SU-DHL-6 (cell line): ENCODE results near the gene B4GALNT1.
"Not testable (repeated sequence)": the region's sequence is repeated elsewhere in the genome, so short reads cannot be mapped to it uniquely, and the experiment has no call there.

Source experiments
- H2AFZ ChIP-seq: fragments of 200-600 bp; sonication (generic); 2 replicates; pipeline ENCODE4 v1.6.1; 2014; ENCODE audit warnings: low read depth, mild to moderate bottlenecking, moderate library complexity, mixed read lengths, antibody characterized with exemption, low read length; ENCODE audit not compliant: severe bottlenecking
- H3F3A ChIP-seq: fragments of 200-600 bp; shearing (Covaris generic); 2 replicates; pipeline ENCODE4 v1.6.0; 2016; ENCODE audit warnings: antibody characterized with exemption, mild to moderate bottlenecking; ENCODE audit not compliant: insufficient read depth
- H3K27ac ChIP-seq: fragments of 200-600 bp; sonication (generic); 2 replicates; pipeline ENCODE4 v1.5.1; 2016; ENCODE audit warnings: low read depth, mild to moderate bottlenecking, low read length, moderate library complexity, mixed read lengths
- H3K27me3 ChIP-seq: fragments of 200-600 bp; sonication (generic), shearing (Covaris generic); 2 replicates; pipeline ENCODE4 v1.6.0; 2014; ENCODE audit warnings: mild to moderate bottlenecking, low read length
- H3K36me3 ChIP-seq: fragments of 200-600 bp; sonication (generic); 2 replicates; pipeline ENCODE4 v1.6.1; 2014; ENCODE audit warnings: mild to moderate bottlenecking, low read length, mixed read lengths
- H3K4me2 ChIP-seq: fragments of 300-600, 200-600 bp; shearing (Covaris generic), sonication (generic); 2 replicates; pipeline ENCODE4 v1.6.0; 2014; ENCODE audit warnings: low read length, low read depth, mild to moderate bottlenecking; ENCODE audit not compliant: poor library complexity, severe bottlenecking
- H3K4me3 ChIP-seq: fragments of 200-600 bp; sonication (generic); 2 replicates; pipeline ENCODE4 v1.5.1; 2014; ENCODE audit warnings: antibody characterized with exemption, low read length, mild to moderate bottlenecking, mixed read lengths; ENCODE audit not compliant: insufficient read depth, poor library complexity, severe bottlenecking
- H3K79me2 ChIP-seq: fragments of 200-600 bp; sonication (generic); 2 replicates; pipeline ENCODE4 v1.6.1; 2014; ENCODE audit warnings: mild to moderate bottlenecking, low read length, moderate library complexity; ENCODE audit not compliant: insufficient read depth
- H3K9ac ChIP-seq: fragments of 200-600 bp; sonication (generic); 2 replicates; pipeline ENCODE4 v1.7.0; 2014; ENCODE audit warnings: mild to moderate bottlenecking, low read length
- H3K9me2 ChIP-seq: fragments of 200-600 bp; sonication (generic); replicated peaks from 2 replicates; pipeline ENCODE4 v1.6.1; 2014; ENCODE audit warnings: low read length; ENCODE audit not compliant: insufficient read depth
- H3K9me3 ChIP-seq: fragments of 200-600 bp; sonication (generic); 2 replicates; pipeline ENCODE4 v1.6.1; 2014; ENCODE audit warnings: low read length, mixed read lengths; ENCODE audit not compliant: insufficient read depth
- H4K20me1 ChIP-seq: fragments of 200-600 bp; sonication (generic); 2 replicates; pipeline ENCODE4 v1.6.1; 2014; ENCODE audit warnings: low read depth, mild to moderate bottlenecking, antibody characterized with exemption, low read length, moderate library complexity, mixed read lengths
- CTCF ChIP-seq: fragments of 200-600 bp; sonication (generic); IDR thresholded peaks from one replicate; pipeline ENCODE4 v1.5.1; 2017; ENCODE audit warnings: antibody characterized with exemption, mild to moderate bottlenecking, low read length, moderate library complexity; ENCODE audit not compliant: insufficient read depth, poor library complexity, severe bottlenecking
- EZH2phosphoT487 ChIP-seq: fragments of 200-600 bp; sonication (generic), shearing (Covaris generic); conservative IDR thresholded peaks from 2 replicates; pipeline ENCODE4 v1.6.1; 2018; ENCODE audit warnings: mild to moderate bottlenecking, antibody characterized with exemption, low read length, moderate library complexity, mixed read lengths

B4GALNT1 gene

GRCh38 chr12:57661376-57661775, 28.4 kb upstream of the B4GALNT1 start:
- Histone ChIP-seq H3K9me2 (no peaks in the 10 kb centered on the region), H4K20me1 (no peaks in the 10 kb centered on the region), H3K9me3 (peaks cover 20% of the 10 kb centered on the region; the same call in 1 of the 2 replicates), H3K4me2 (no peak overlapping the region), H3K4me3 (no peak overlapping the region), H3K9ac (no peak overlapping the region), H3F3A (no peaks in the 10 kb centered on the region), H3K27ac (no peak overlapping the region), H2AFZ (no peak overlapping the region), H3K79me2 (no peaks in the 10 kb centered on the region), H3K27me3 (no peaks in the 10 kb centered on the region), H3K36me3 (peaks cover 5% of the 10 kb centered on the region; the same call in 1 of the 2 replicates)
- no peak for TF ChIP-seq CTCF
- no peak for TF ChIP-seq EZH2phosphoT487

GRCh38 chr12:57658890-57659289, 25.9 kb upstream of the B4GALNT1 start:
- no peaks in the 10 kb centered on the region for H3K9me2 ChIP-seq
- no peak overlapping the region for H3K27ac ChIP-seq
- H3K36me3 ChIP-seq = peaks cover 5% of the 10 kb centered on the region; the same call in 1 of the 2 replicates
- no peaks in the 10 kb centered on the region for H3K79me2 ChIP-seq
- H3K9ac ChIP-seq = no peak overlapping the region
- H2AFZ ChIP-seq = no peak overlapping the region
- no peaks in the 10 kb centered on the region for H4K20me1 ChIP-seq
- no peaks in the 10 kb centered on the region for H3F3A ChIP-seq
- no peak for TF ChIP-seq EZH2phosphoT487
- no peak for TF ChIP-seq CTCF
- H3K9me3 ChIP-seq = peaks cover 20% of the 10 kb centered on the region; the same call in 1 of the 2 replicates
- no peaks in the 10 kb centered on the region for H3K27me3 ChIP-seq
- H3K4me2 ChIP-seq = no peak overlapping the region
- H3K4me3 ChIP-seq = no peak overlapping the region

- no peak overlapping the region for H3K27ac ChIP-seq
- H3K9me3 ChIP-seq = peaks cover 20% of the 10 kb centered on the region; the same call in 1 of the 2 replicates
These were observed 24.7 kb upstream of the B4GALNT1 start for GRCh38 chr12:57657744-57658143.

GRCh38 chr12:57656408-57656807, 23.4 kb upstream of the B4GALNT1 start:
- not testable (repeated sequence) for H3K27ac ChIP-seq, H2AFZ ChIP-seq, H3K36me3 ChIP-seq, H3K4me3 ChIP-seq, H3K27me3 ChIP-seq, H3K79me2 ChIP-seq, H3K4me2 ChIP-seq, H3F3A ChIP-seq, H4K20me1 ChIP-seq, H3K9ac ChIP-seq, H3K9me2 ChIP-seq
- H3K9me3 ChIP-seq = peaks cover 12% of the 10 kb centered on the region; the same call in 1 of the 2 replicates

More at GRCh38 chr12:57657744-57658143, 24.7 kb upstream of the B4GALNT1 start:
- no peaks in the 10 kb centered on the region for H4K20me1 ChIP-seq
- no peak overlapping the region for H3K4me2 ChIP-seq
- no peaks in the 10 kb centered on the region for H3K9me2 ChIP-seq
- no peaks in the 10 kb centered on the region for H3K27me3 ChIP-seq
- H3K4me3 ChIP-seq = no peak overlapping the region
- no peaks in the 10 kb centered on the region for H3K79me2 ChIP-seq
- H2AFZ ChIP-seq = no peak overlapping the region
- no peak for TF ChIP-seq EZH2phosphoT487
- TF ChIP-seq CTCF = no peak
- H3F3A ChIP-seq = no peaks in the 10 kb centered on the region
- no peak overlapping the region for H3K9ac ChIP-seq
- H3K36me3 ChIP-seq = peaks cover 5% of the 10 kb centered on the region; the same call in 1 of the 2 replicates
